ENCODE data around the gene NPDC1. TPM values are rescaled to one million over a fixed set of nuclear protein-coding genes. Genes with fewer than 3 reads are reported as not detected.

NPDC1 gene
- total RNA-seq, 4 donors from 2014 or later = 58.0 to 972 (median 274) TPM

- no peak for DNase-seq
- Histone ChIP-seq H3K4me3 (no peak overlapping the region), H3K27ac (peak overlapping the region in 1 of 4 donors; percentile 36), H3K9me3 (no peaks in the 10 kb centered on the region), H3K4me1 (peaks cover 26 to 59% (median 47%) of the 10 kb centered on the region in 4 donors), H3K27me3 (peaks cover 18% of the 10 kb centered on the region), H3K36me3 (no peaks in the 10 kb centered on the region)
- in situ Hi-C loops (cut with MboI; ENCODE audit: low pct_ligation_motif_present in 1 of 4, low pct_unique_long_range_greater_than_20kb in 1 of 4, low sequenced_read_pairs in 3 of 4) (no loop called here), intact Hi-C loops (cut with DNase I; ENCODE audit: low total_unique reads) (no loop called here)
- 26 to 56% methylated on average over 2 to 16 of the region's 16 CpGs for WGBS, 2 donors (ENCODE audit: low coverage in 1 of 2)
- TF ChIP-seq POLR2AphosphoS5 (IDR thresholded peaks at IDR 0.05) (no peak), CTCF (IDR thresholded peaks at IDR 0.05) (no peak), EP300 (IDR thresholded peaks at IDR 0.05; ENCODE audit: low read depth) (no peak), POLR2A (IDR thresholded peaks at IDR 0.05) (no peak)
Measured at GRCh38 chr9:137057545-137057944, 11.6 kb upstream of the NPDC1 start.

GRCh38 chr9:137056739-137057415, 10.9 kb upstream of the NPDC1 start:
- Histone ChIP-seq H3K4me1 (peaks cover 26 to 59% (median 47%) of the 10 kb centered on the region in 4 donors), H3K4me3 (no peak overlapping the region), H3K27ac (peak overlapping the region in 1 of 4 donors; percentile 89), H3K36me3 (no peaks in the 10 kb centered on the region), H3K9me3 (no peaks in the 10 kb centered on the region), H3K27me3 (peaks cover 24% of the 10 kb centered on the region)
- in situ Hi-C loops (cut with MboI; ENCODE audit: low pct_ligation_motif_present in 1 of 4, low pct_unique_long_range_greater_than_20kb in 1 of 4, low sequenced_read_pairs in 3 of 4) = no loop called here
- peak; percentile 50 for DNase-seq
- intact Hi-C loops (cut with DNase I; ENCODE audit: low total_unique reads) = no loop called here
- TF ChIP-seq EP300 (IDR thresholded peaks at IDR 0.05; ENCODE audit: low read depth) = no peak
- TF ChIP-seq POLR2A (IDR thresholded peaks at IDR 0.05) = no peak
- TF ChIP-seq POLR2AphosphoS5 (IDR thresholded peaks at IDR 0.05) = peak in 2 of 3 donors; percentile 32 to 41
- WGBS, 2 donors (ENCODE audit: low coverage in 1 of 2) = 54 to 78% methylated on average over 3 to 17 of the region's 17 CpGs

GRCh38 chr9:137055385-137056364, 9.7 kb upstream of the NPDC1 start:
- no peaks in the 10 kb centered on the region for H3K9me3 ChIP-seq
- intact Hi-C loops (cut with DNase I; ENCODE audit: low total_unique reads) (no loop called here), in situ Hi-C loops (cut with MboI; ENCODE audit: low pct_ligation_motif_present in 1 of 4, low pct_unique_long_range_greater_than_20kb in 1 of 4, low sequenced_read_pairs in 3 of 4) (no loop called here)
- peaks cover 31% of the 10 kb centered on the region for H3K27me3 ChIP-seq
- peak; percentile 94 for DNase-seq
- H3K27ac ChIP-seq = peak overlapping the region; percentile 80 to 89 (median 86)
- TF ChIP-seq POLR2AphosphoS5 (IDR thresholded peaks at IDR 0.05) (peak; percentile 15 to 71 (median 46)), CTCF (IDR thresholded peaks at IDR 0.05) (no peak)
- 40 to 43% methylated on average over 1 to 25 of the region's 28 CpGs for WGBS, 2 donors (ENCODE audit: low coverage in 1 of 2)
- H3K4me3 ChIP-seq = peak overlapping the region in 1 of 4 donors; percentile 22
- peaks cover 26 to 59% (median 47%) of the 10 kb centered on the region in 4 donors for H3K4me1 ChIP-seq
- no peaks in the 10 kb centered on the region for H3K36me3 ChIP-seq

- Histone ChIP-seq H3K9me3 (no peaks in the 10 kb centered on the region), H3K4me3 (peak overlapping the region in 2 of 4 donors; percentile 51 to 55), H3K4me1 (peaks cover 26 to 59% (median 47%) of the 10 kb centered on the region in 4 donors), H3K27me3 (peaks cover 31% of the 10 kb centered on the region), H3K36me3 (no peaks in the 10 kb centered on the region), H3K27ac (peak overlapping the region; percentile 80 to 89 (median 86))
- in situ Hi-C loops (cut with MboI; ENCODE audit: low pct_ligation_motif_present in 1 of 4, low pct_unique_long_range_greater_than_20kb in 1 of 4, low sequenced_read_pairs in 3 of 4) (no loop called here), intact Hi-C loops (cut with DNase I; ENCODE audit: low total_unique reads) (no loop called here)
- TF ChIP-seq POLR2A (IDR thresholded peaks at IDR 0.05) = no peak
- TF ChIP-seq EP300 (IDR thresholded peaks at IDR 0.05; ENCODE audit: low read depth) = no peak
- TF ChIP-seq CTCF (IDR thresholded peaks at IDR 0.05) = no peak
- no peak for TF ChIP-seq POLR2AphosphoS5 (IDR thresholded peaks at IDR 0.05)
- WGBS, 2 donors (ENCODE audit: low coverage in 1 of 2) = 56% methylated on average over 11 of the region's 17 CpGs; no CpG with 5 or more reads in 1 of the 2 donors
- DNase-seq = no peak
Measured at GRCh38 chr9:137054932-137055384, 9.0 kb upstream of the NPDC1 start.
